AG04450 (cell line): ENCODE data around the gene TMEM161B. TPM values are rescaled to one million over a fixed set of nuclear protein-coding genes. Genes with fewer than 3 reads are reported as not detected.

Experiments
- CTCF ChIA-PET: fragments of 300-600, 350-600 bp; formaldehyde crosslinking; extraction: SDS; loops from one replicate; lab custom pipeline; 2022; ENCODE audit warnings: antibody characterized with exemption, inconsistent platforms; lab: Charles Lee
- POLR2A ChIA-PET: fragments of 350-600 bp; formaldehyde crosslinking; extraction: SDS; loops from one replicate; lab custom pipeline; 2021; ENCODE audit warnings: antibody characterized with exemption, inconsistent platforms; lab: Yijun Ruan, JAX
- DNase-seq: peaks from one replicate; pipeline ENCODE4 v3.0.0-alpha.2; 2011; ENCODE audit warnings: low read depth, low spot score
- H3K27ac ChIP-seq: one replicate; pipeline ENCODE4 v1.5.1; 2012; ENCODE audit warnings: low read depth, low read length, control low read depth
- H3K27me3 ChIP-seq: one replicate; pipeline ENCODE4 v1.6.0; 2012; ENCODE audit warnings: low read length; ENCODE audit not compliant: control insufficient read depth, insufficient read depth
- H3K4me3 ChIP-seq: 2 replicates; pipeline ENCODE4 v1.5.1; 2011; ENCODE audit warnings: mild to moderate bottlenecking, low read depth, low read length, control low read depth
- H3K9me3 ChIP-seq: 2 replicates; pipeline ENCODE4 v1.5.1; 2012; ENCODE audit warnings: low read length; ENCODE audit not compliant: control insufficient read depth, insufficient read depth
- CTCF ChIP-seq: IDR thresholded peaks from 2 replicates; pipeline ENCODE4 v1.5.1; 2011; ENCODE audit warnings: low read depth, low read length, control low read depth, inconsistent platforms
- polyA plus RNA-seq: library from polyadenylated mRNA; depleted of rRNA; stranded (reverse); fragments of >200 nt; gene quantifications from 2 replicates; pipeline ENCODE4 v1.2.3, GENCODE V29; 2011

TMEM161B gene
- polyA plus RNA-seq, 1 experiment, result 14.4 TPM

- no peaks in the 10 kb centered on the region for H3K27me3 ChIP-seq
- H3K9me3 ChIP-seq, result no peaks in the 10 kb centered on the region
- no peak for TF ChIP-seq CTCF
- no peak overlapping the region for H3K4me3 ChIP-seq
- DNase-seq, result no peak
- no peak overlapping the region for H3K27ac ChIP-seq
- ChIA-PET CTCF (no interaction called here), POLR2A (no interaction called here)
These were observed 18.6 kb downstream of the TMEM161B start for GRCh38 chr5:88250010-88250409.

DNA sequence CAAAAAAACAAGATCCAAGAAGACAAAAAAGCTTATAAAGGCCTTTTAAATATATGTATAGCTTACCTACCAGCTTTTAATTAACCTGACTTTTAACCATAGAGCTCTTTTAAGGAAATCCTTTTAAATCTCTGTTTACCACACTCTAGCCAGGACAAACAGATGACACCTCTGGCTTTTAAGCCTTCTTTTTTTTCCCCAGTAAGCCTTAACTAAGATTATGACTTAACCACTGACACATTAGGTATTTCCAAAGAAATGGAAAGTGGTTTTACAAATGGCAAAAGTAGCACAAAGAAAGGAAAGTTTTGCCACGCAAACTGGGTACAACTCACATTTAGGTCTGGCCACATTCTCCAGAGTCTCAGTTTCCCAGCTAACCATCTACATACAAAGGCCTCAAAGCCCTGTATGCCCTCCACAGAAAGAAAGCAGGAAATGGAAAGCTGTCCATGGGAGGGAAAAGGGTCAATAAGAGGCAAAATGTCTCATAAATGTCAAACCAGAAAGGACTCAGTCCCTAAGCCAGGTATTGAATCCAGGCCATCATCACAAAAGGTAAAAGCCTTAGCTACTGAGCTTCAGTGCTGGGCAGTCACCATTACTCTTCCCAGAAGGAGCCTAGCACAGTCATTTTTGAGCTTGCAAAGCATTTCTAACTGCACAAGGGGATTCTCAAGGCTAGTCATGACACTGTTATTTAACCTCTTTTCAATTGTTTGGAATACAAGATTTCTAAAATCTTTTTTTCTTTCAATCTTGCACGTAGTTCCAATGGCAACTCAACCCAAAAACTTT, 19.7 kb downstream of the TMEM161B start:
- ChIA-PET POLR2A (interaction anchor here (0.5 kb wide), 1 partner anchor 576 kb away, joined by 4 read pairs; no protein-coding TSS in a partner anchor), CTCF (interaction anchor here (0.7 kb wide), 2 partner anchors 11 to 442 kb away, joined by 3 to 5 read pairs; no protein-coding TSS in a partner anchor)
- no peak for TF ChIP-seq CTCF

GRCh38 chr5:88248094-88248493, 20.6 kb downstream of the TMEM161B start:
- no peak for TF ChIP-seq CTCF
- Histone ChIP-seq H3K9me3 (no peaks in the 10 kb centered on the region), H3K4me3 (no peak overlapping the region), H3K27me3 (no peaks in the 10 kb centered on the region), H3K27ac (no peak overlapping the region)
- ChIA-PET POLR2A (no interaction called here), CTCF (no interaction called here)
- no peak for DNase-seq

More for the DNA sequence above, 19.7 kb downstream of the TMEM161B start:
- Histone ChIP-seq H3K4me3 (no peak overlapping the region), H3K27me3 (no peaks in the 10 kb centered on the region), H3K9me3 (no peaks in the 10 kb centered on the region), H3K27ac (no peak overlapping the region)
- DNase-seq, result no peak

DNA sequence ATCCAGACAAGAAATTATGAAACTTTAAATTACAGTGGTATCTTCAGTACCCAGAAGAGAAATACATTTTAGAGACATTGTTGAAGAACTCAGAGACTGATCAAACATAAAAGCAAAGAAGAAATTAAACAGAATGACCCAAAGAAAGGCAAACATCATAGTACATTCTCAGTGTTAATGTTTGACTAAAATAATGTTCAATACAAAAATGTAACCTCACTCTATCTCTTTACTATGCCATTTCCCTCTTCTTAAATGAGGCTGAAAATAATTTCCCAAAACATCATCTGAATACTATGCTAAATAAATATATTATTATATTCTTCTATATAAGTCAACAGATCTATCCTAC, 22.8 kb downstream of the TMEM161B start:
- Histone ChIP-seq H3K27ac (no peak overlapping the region), H3K27me3 (no peaks in the 10 kb centered on the region), H3K9me3 (no peaks in the 10 kb centered on the region), H3K4me3 (no peak overlapping the region)
- POLR2A ChIA-PET, result no interaction called here
- no peak for DNase-seq
- TF ChIP-seq CTCF, result no peak
- CTCF ChIA-PET, result no interaction called here

DNA sequence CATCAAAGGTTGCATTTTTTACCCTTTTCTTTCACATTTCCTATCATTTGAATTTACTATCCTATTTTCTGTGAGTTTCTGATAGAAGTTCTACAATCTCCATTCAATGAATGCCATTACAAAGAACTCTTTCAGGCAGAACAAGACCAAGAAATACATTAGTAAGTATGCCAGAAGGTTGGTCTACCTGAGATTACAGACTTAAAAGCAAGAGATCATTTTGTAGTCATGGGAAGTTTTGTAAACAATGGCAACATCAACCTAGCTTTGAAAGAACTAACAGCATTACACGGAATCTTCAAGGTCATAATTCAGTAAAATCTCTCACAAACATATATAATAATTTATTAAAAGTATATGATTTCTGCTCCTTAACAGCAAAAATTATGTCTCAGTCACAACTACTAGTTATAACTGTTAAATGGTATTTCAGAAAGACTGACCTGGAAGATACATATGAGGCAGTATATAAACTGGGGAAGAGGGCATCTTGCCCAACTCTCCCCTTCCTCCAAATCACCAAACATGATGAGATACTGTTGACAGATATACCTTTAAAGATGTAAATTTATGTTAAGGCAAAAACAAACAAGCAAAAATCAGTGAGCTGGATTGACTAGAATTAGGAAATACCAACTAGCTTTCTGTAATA, 23.3 kb downstream of the TMEM161B start:
- Histone ChIP-seq H3K9me3 (no peaks in the 10 kb centered on the region), H3K27me3 (no peaks in the 10 kb centered on the region), H3K27ac (no peak overlapping the region), H3K4me3 (no peak overlapping the region)
- no peak for TF ChIP-seq CTCF
- ChIA-PET CTCF (no interaction called here), POLR2A (no interaction called here)
- DNase-seq, result no peak
